H9 (cell line): ENCODE results near the gene GM2A. TPM values are rescaled to one million over a fixed set of nuclear protein-coding genes. Genes with fewer than 3 reads are reported as not detected.

Experiments
- DNase-seq: peaks from one replicate; pipeline ENCODE4 v3.0.0-alpha.2; 2017
- H2AFZ ChIP-seq: one replicate; pipeline ENCODE4 v1.6.1; 2013; ENCODE audit warnings: mild to moderate bottlenecking, low read length, control low read depth, moderate library complexity
- H2AK5ac ChIP-seq: 2 replicates; pipeline ENCODE4 v1.6.1; 2013; ENCODE audit warnings: low read length, control low read depth, mixed read lengths; ENCODE audit not compliant: insufficient read length
- H2BK120ac ChIP-seq: one replicate; pipeline ENCODE4 v1.6.1; 2013; ENCODE audit warnings: low read depth, mild to moderate bottlenecking, low read length, control low read depth, inconsistent platforms; ENCODE audit not compliant: poor library complexity, severe bottlenecking
- H2BK12ac ChIP-seq: 2 replicates; pipeline ENCODE4 v1.6.1; 2013; ENCODE audit warnings: low read length, control low read depth, mixed read lengths, low read depth; ENCODE audit not compliant: insufficient read length
- H2BK15ac ChIP-seq: 2 replicates; pipeline ENCODE4 v1.6.1; 2013; ENCODE audit warnings: low read depth, low read length, control low read depth
- H2BK20ac ChIP-seq: one replicate; pipeline ENCODE4 v1.6.1; 2013; ENCODE audit warnings: low read depth, mild to moderate bottlenecking, low read length, control low read depth, inconsistent platforms; ENCODE audit not compliant: poor library complexity, severe bottlenecking
- H2BK5ac ChIP-seq: 2 replicates; pipeline ENCODE4 v1.6.1; 2013; ENCODE audit warnings: low read length, control low read depth, mixed read lengths; ENCODE audit not compliant: insufficient read length
- H3K14ac ChIP-seq: 2 replicates; pipeline ENCODE4 v1.6.1; 2013; ENCODE audit warnings: low read length, control low read depth; ENCODE audit not compliant: insufficient read depth
- H3K18ac ChIP-seq: 2 replicates; pipeline ENCODE4 v1.6.1; 2013; ENCODE audit warnings: low read depth, mild to moderate bottlenecking, mixed read lengths, low read length, control low read depth; ENCODE audit not compliant: insufficient read length
- H3K23ac ChIP-seq: 2 replicates; pipeline ENCODE4 v1.6.1; 2013; ENCODE audit warnings: low read length, control low read depth, mixed read lengths, low read depth; ENCODE audit not compliant: insufficient read length
- H3K23me2 ChIP-seq: 2 replicates; pipeline ENCODE4 v1.6.1; 2013; ENCODE audit warnings: low read depth, mild to moderate bottlenecking, mixed read lengths, low read length, control low read depth; ENCODE audit not compliant: insufficient read length, poor library complexity, severe bottlenecking
- H3K27ac ChIP-seq: 2 replicates; pipeline ENCODE4 v1.5.1; 2013; ENCODE audit warnings: low read length, control low read depth, mixed read lengths, low read depth; ENCODE audit not compliant: insufficient read length
- H3K27me3 ChIP-seq: 2 replicates; pipeline ENCODE4 v1.6.1; 2013; ENCODE audit warnings: low read length, control low read depth, inconsistent platforms; ENCODE audit not compliant: insufficient read depth
- H3K4ac ChIP-seq: 2 replicates; pipeline ENCODE4 v1.6.1; 2013; ENCODE audit warnings: low read depth, mild to moderate bottlenecking, control low read depth, inconsistent platforms, low read length, moderate library complexity
- H3K4me1 ChIP-seq: 2 replicates; pipeline ENCODE4 v1.6.1; 2013; ENCODE audit warnings: low read length, control low read depth, inconsistent platforms; ENCODE audit not compliant: insufficient read depth
- H3K4me2 ChIP-seq: 2 replicates; pipeline ENCODE4 v1.6.1; 2013; ENCODE audit warnings: low read length, control low read depth, mixed read lengths; ENCODE audit not compliant: insufficient read length, insufficient read depth
- H3K56ac ChIP-seq: 2 replicates; pipeline ENCODE4 v1.6.1; 2013; ENCODE audit warnings: low read depth, mild to moderate bottlenecking, mixed read lengths, low read length, control low read depth; ENCODE audit not compliant: insufficient read length
- H3K79me1 ChIP-seq: 2 replicates; pipeline ENCODE4 v1.6.1; 2013; ENCODE audit warnings: low read depth, mild to moderate bottlenecking, moderate library complexity, low read length, control low read depth, inconsistent platforms; ENCODE audit not compliant: insufficient read depth, poor library complexity, severe bottlenecking
- H3K79me2 ChIP-seq: 2 replicates; pipeline ENCODE4 v1.6.1; 2013; ENCODE audit warnings: low read length, control low read depth, inconsistent platforms; ENCODE audit not compliant: insufficient read depth
- H3K9ac ChIP-seq: 2 replicates; pipeline ENCODE4 v1.6.1; 2013; ENCODE audit warnings: low read length, control low read depth, mixed read lengths; ENCODE audit not compliant: insufficient read length; ENCODE audit errors: extremely low read depth
- H3K9me3 ChIP-seq: one replicate; pipeline ENCODE4 v1.6.1; 2013; ENCODE audit warnings: low read depth, low read length, inconsistent platforms; ENCODE audit not compliant: control insufficient read depth
- H3T11ph ChIP-seq: one replicate; pipeline ENCODE4 v1.6.1; 2013; ENCODE audit warnings: mild to moderate bottlenecking, low read length, control low read depth, inconsistent platforms
- H4K20me1 ChIP-seq: one replicate; pipeline ENCODE4 v1.6.1; 2013; ENCODE audit not compliant: control insufficient read depth, insufficient read length, insufficient read depth
- H4K5ac ChIP-seq: 2 replicates; pipeline ENCODE4 v1.6.1; 2013; ENCODE audit warnings: low read depth, mild to moderate bottlenecking, mixed read lengths, low read length, control low read depth; ENCODE audit not compliant: insufficient read length
- H4K8ac ChIP-seq: replicated peaks from 2 replicates; pipeline ENCODE4 v1.6.1; 2013; ENCODE audit warnings: low read length, control low read depth, mixed read lengths, low read depth; ENCODE audit not compliant: insufficient read length
- H4K91ac ChIP-seq: 2 replicates; pipeline ENCODE4 v1.6.1; 2013; ENCODE audit warnings: low read depth, mild to moderate bottlenecking, moderate library complexity, mixed read lengths, low read length, control low read depth; ENCODE audit not compliant: insufficient read length
- H3K27ac Mint-ChIP-seq, 3 experiments: 2 replicates in 2 of 3; 3 replicates in 1 of 3; pipeline ENCODE4 v1.8.0; 2020 to 2021; ENCODE audit warnings: mixed read lengths in 3 of 3, mild to moderate bottlenecking in 1 of 3, moderate library complexity in 1 of 3
- H3K27me3 Mint-ChIP-seq: 2 replicates; pipeline ENCODE4 v1.8.0; 2021; ENCODE audit warnings: low read depth, mild to moderate bottlenecking, moderate library complexity, mixed read lengths
- H3K36me3 Mint-ChIP-seq, 3 experiments: 2 replicates in 2 of 3; 3 replicates in 1 of 3; pipeline ENCODE4 v1.8.0; 2020 to 2021; ENCODE audit warnings: low read depth in 3 of 3, mixed read lengths in 3 of 3; ENCODE audit not compliant: insufficient read depth in 1 of 3
- H3K4me1 Mint-ChIP-seq, 2 experiments: 2 replicates each; pipeline ENCODE4 v1.8.0; 2020; ENCODE audit warnings: mixed read lengths in 2 of 2
- H3K4me3 Mint-ChIP-seq, 2 experiments: 2 replicates in 1 of 2; 3 replicates in 1 of 2; pipeline ENCODE4 v1.8.0; 2020 to 2021; ENCODE audit warnings: mild to moderate bottlenecking in 2 of 2, mixed read lengths in 2 of 2, moderate library complexity in 1 of 2
- H3K9me3 Mint-ChIP-seq, 2 experiments: 2 replicates in 1 of 2; 3 replicates in 1 of 2; pipeline ENCODE4 v1.8.0; 2020; ENCODE audit warnings: mild to moderate bottlenecking in 2 of 2, mixed read lengths in 2 of 2, moderate library complexity in 1 of 2
- CTCF ChIP-seq: fragments of 200-600 bp; sonication (generic); conservative IDR thresholded peaks from 3 replicates; pipeline ENCODE4 v1.8.0; 2021; ENCODE audit warnings: antibody characterized with exemption, mild to moderate bottlenecking
- WGBS: extraction: QIAGEN DNeasy Blood & Tissue Kit; methylation state at CpG from one replicate; pipeline ENCODE4 v1.1.7; 2013; ENCODE audit warnings: missing lambda C conversion rate, low lambda C conversion rate, mixed read lengths; ENCODE audit not compliant: insufficient read length; ENCODE audit errors: extremely low coverage; 5-methylcytosine and 5-hydroxymethylcytosine counted together
- total RNA-seq: library from RNA; stranded (reverse); gene quantifications from 2 replicates; pipeline ENCODE4 v1.2.1, GENCODE V29; 2021

The GM2A gene
- total RNA-seq, 1 experiment from 2014 or later, result 27.8 TPM

GRCh38 chr5:151243564-151243963, 9.4 kb upstream of the GM2A start:
- peaks cover 0 to 6% (median 0%) of the 10 kb centered on the region in 3 experiments; a peak in 1 of 7 replicates for H3K36me3 Mint-ChIP-seq

More at GRCh38 chr5:151243564-151243963, 9.4 kb upstream of the GM2A start:
- H2AK5ac ChIP-seq, result no peak overlapping the region
- H3K9ac ChIP-seq, result no peak overlapping the region
- H3K14ac ChIP-seq, result no peak overlapping the region
- H3K4me3 Mint-ChIP-seq, result no peak overlapping the region
- H3K4me1 ChIP-seq, result peaks cover 2% of the 10 kb centered on the region; the same call in 1 of the 2 replicates
- no peak overlapping the region for H3K18ac ChIP-seq
- H2BK5ac ChIP-seq, result no peak overlapping the region
- no peak overlapping the region for H2BK120ac ChIP-seq
- no peak overlapping the region for H2BK20ac ChIP-seq
- H3K23ac ChIP-seq, result no peak overlapping the region
- no peak overlapping the region for H3K27ac Mint-ChIP-seq
- WGBS, result no CpG with 5 or more reads among the region's 4 CpGs
- no peak overlapping the region for H3K27ac ChIP-seq
- no peak overlapping the region for H3K56ac ChIP-seq
- no peaks in the 10 kb centered on the region for H3K79me1 ChIP-seq
- H3K9me3 ChIP-seq, result no peaks in the 10 kb centered on the region
- no peak overlapping the region for H3K4me2 ChIP-seq
- no peaks in the 10 kb centered on the region; the same call in 1 of the 2 replicates for H3K27me3 ChIP-seq
- no peak overlapping the region for H2BK12ac ChIP-seq
- no peak overlapping the region for H3T11ph ChIP-seq
- H4K5ac ChIP-seq, result no peak overlapping the region
- no peaks in the 10 kb centered on the region for H3K79me2 ChIP-seq
- TF ChIP-seq CTCF, result no peak
- no peak overlapping the region for H4K91ac ChIP-seq
- H3K27me3 Mint-ChIP-seq, result peaks cover 3% of the 10 kb centered on the region
- H2BK15ac ChIP-seq, result no peak overlapping the region
- no peak for DNase-seq
- no peak overlapping the region for H4K8ac ChIP-seq
- no peak overlapping the region for H2AFZ ChIP-seq
- H4K20me1 ChIP-seq, result no peaks in the 10 kb centered on the region
- peaks cover 13 to 26% of the 10 kb centered on the region in 2 experiments for H3K4me1 Mint-ChIP-seq
- no peak overlapping the region for H3K4ac ChIP-seq
- H3K9me3 Mint-ChIP-seq, result peaks cover 6% of the 10 kb centered on the region in 2 experiments; a peak in 3 of 5 replicates
- H3K23me2 ChIP-seq, result no peaks in the 10 kb centered on the region
